Liver (tissue), 3 donors: ENCODE measurements around the gene MIDN.

Source experiments
- CTCF ChIP-seq: fragments of 150-350 bp; IDR thresholded peaks from 2 replicates; pipeline ENCODE4 v1.5.1; 2017; ENCODE audit warnings: improper control_type of control experiment, low read depth, low read length; ENCODE audit not compliant: missing input control
- MAX ChIP-seq: IDR thresholded peaks from 2 replicates; pipeline ENCODE4 v1.6.1; 2016; ENCODE audit warnings: antibody characterized with exemption
- REST ChIP-seq: IDR thresholded peaks from 2 replicates; pipeline ENCODE4 v1.6.1; 2016; ENCODE audit warnings: antibody characterized with exemption, mild to moderate bottlenecking
- TAF1 ChIP-seq: conservative IDR thresholded peaks from 2 replicates; pipeline ENCODE4 v1.6.1; 2016; ENCODE audit warnings: antibody characterized with exemption, mild to moderate bottlenecking
- YY1 ChIP-seq: IDR thresholded peaks from 2 replicates; pipeline ENCODE4 v1.6.1; 2016; ENCODE audit warnings: antibody characterized with exemption, mild to moderate bottlenecking
- ZBTB33 ChIP-seq: IDR thresholded peaks from 2 replicates; pipeline ENCODE4 v1.6.1; 2016; ENCODE audit warnings: antibody characterized with exemption
- donor health status: healthy.
- donor health status: healthy.

GRCh38 chr19:1217366-1217765 is 31.0 kb upstream of the MIDN start:
- no peak for TF ChIP-seq CTCF
- TF ChIP-seq MAX, result no peak
- no peak for TF ChIP-seq REST
- no peak for TF ChIP-seq TAF1
- no peak for TF ChIP-seq ZBTB33
- no peak for TF ChIP-seq YY1
